ENCODE data around the gene CLEC3A.
A peak's percentile ranks its signal among the peaks of the same experiment; 100 is the strongest.
"Not testable (repeated sequence)": the region's sequence is repeated elsewhere in the genome, so short reads cannot be mapped to it uniquely, and the experiment has no call there.

The CLEC3A gene

GRCh38 chr16:78022347-78023060 is at the start of gene CLEC3A:
Gene CLEC3A, plus strand, starts transcription at chr16:78022548. Its CDS starts 79 bp downstream, at chr16:78022627.
- DNase-seq (ENCODE audit: extremely low spot score, insufficient read length, low read depth) = no peak
- no peak for FAIRE-seq

- no peak for DNase-seq (ENCODE audit: extremely low spot score, insufficient read length, low read depth)
- no peak for FAIRE-seq
These were observed 47.5 kb upstream of the CLEC3A start for GRCh38 chr16:77974883-77975282.

GRCh38 chr16:77975942-77976341 is 46.4 kb upstream of the CLEC3A start:
- DNase-seq (ENCODE audit: extremely low spot score, insufficient read length, low read depth) (no peak), FAIRE-seq (no peak)

- no peak for FAIRE-seq
- DNase-seq (ENCODE audit: extremely low spot score, insufficient read length, low read depth) = no peak
These were observed 45.0 kb upstream of the CLEC3A start for GRCh38 chr16:77977339-77977738.

GRCh38 chr16:77985111-77985510 is 37.2 kb upstream of the CLEC3A start:
- no peak for DNase-seq (ENCODE audit: extremely low spot score, insufficient read length, low read depth)
- no peak for FAIRE-seq

- no peak for FAIRE-seq
These were observed 36.2 kb upstream of the CLEC3A start for GRCh38 chr16:77986011-77986740.

GRCh38 chr16:77987810-77988209 is 34.5 kb upstream of the CLEC3A start:
- FAIRE-seq (no peak), DNase-seq (ENCODE audit: extremely low spot score, insufficient read length, low read depth) (no peak)

More at GRCh38 chr16:77986011-77986740, 36.2 kb upstream of the CLEC3A start:
- no peak for DNase-seq (ENCODE audit: extremely low spot score, insufficient read length, low read depth)

- FAIRE-seq = no peak
- no peak for DNase-seq (ENCODE audit: extremely low spot score, insufficient read length, low read depth)
These were observed 32.5 kb upstream of the CLEC3A start for GRCh38 chr16:77989846-77990245.

GRCh38 chr16:77991701-77992100 is 30.6 kb upstream of the CLEC3A start:
- DNase-seq (ENCODE audit: extremely low spot score, insufficient read length, low read depth) (no peak), FAIRE-seq (no peak)

- DNase-seq (ENCODE audit: extremely low spot score, insufficient read length, low read depth); FAIRE-seq: not testable (repeated sequence)
These were observed 30.0 kb upstream of the CLEC3A start for GRCh38 chr16:77992381-77992780.

GRCh38 chr16:77993111-77993985 is 29.0 kb upstream of the CLEC3A start:
- no peak for DNase-seq (ENCODE audit: extremely low spot score, insufficient read length, low read depth)
- no peak for FAIRE-seq

GRCh38 chr16:77995843-77996455 is 26.4 kb upstream of the CLEC3A start:
- FAIRE-seq (no peak), DNase-seq (ENCODE audit: extremely low spot score, insufficient read length, low read depth) (no peak)

- FAIRE-seq = no peak
- DNase-seq (ENCODE audit: extremely low spot score, insufficient read length, low read depth) = no peak
These were observed 23.9 kb upstream of the CLEC3A start for GRCh38 chr16:77998350-77999023.

GRCh38 chr16:78001451-78002025 is 20.8 kb upstream of the CLEC3A start:
- no peak for DNase-seq (ENCODE audit: extremely low spot score, insufficient read length, low read depth)
- FAIRE-seq = no peak

GRCh38 chr16:78002915-78003538 is 19.3 kb upstream of the CLEC3A start:
- DNase-seq (ENCODE audit: extremely low spot score, insufficient read length, low read depth) (peak; percentile 67), FAIRE-seq (peak; percentile 97)

GRCh38 chr16:78004517-78004916 is 17.8 kb upstream of the CLEC3A start:
- DNase-seq (ENCODE audit: extremely low spot score, insufficient read length, low read depth) (no peak), FAIRE-seq (no peak)

- no peak for FAIRE-seq
- no peak for DNase-seq (ENCODE audit: extremely low spot score, insufficient read length, low read depth)
These were observed 16.5 kb upstream of the CLEC3A start for GRCh38 chr16:78005881-78006280.

GRCh38 chr16:78007121-78007520 is 15.2 kb upstream of the CLEC3A start:
- FAIRE-seq (no peak), DNase-seq (ENCODE audit: extremely low spot score, insufficient read length, low read depth) (no peak)

- no peak for FAIRE-seq
These were observed 1.8 kb downstream of the CLEC3A start for GRCh38 chr16:78024159-78024558.

More at GRCh38 chr16:78024159-78024558, 1.8 kb downstream of the CLEC3A start:
- DNase-seq (ENCODE audit: extremely low spot score, insufficient read length, low read depth) = no peak

Data from GM18507 (cell line).